HG03103 (cell line): Measurements from ENCODE around the gene HELZ.
A peak's percentile ranks its signal among the peaks of the same experiment; 100 is the strongest.
"Not testable (repeated sequence)": the region's sequence is repeated elsewhere in the genome, so short reads cannot be mapped to it uniquely, and the experiment has no call there.

Experiments
- ATAC-seq: cut with Tn5 transposase; IDR thresholded peaks from one replicate; pipeline ENCODE4 v1.9.1; 2021; ENCODE audit warnings: low read depth; ENCODE audit not compliant: unreplicated experiment

The HELZ gene

DNA sequence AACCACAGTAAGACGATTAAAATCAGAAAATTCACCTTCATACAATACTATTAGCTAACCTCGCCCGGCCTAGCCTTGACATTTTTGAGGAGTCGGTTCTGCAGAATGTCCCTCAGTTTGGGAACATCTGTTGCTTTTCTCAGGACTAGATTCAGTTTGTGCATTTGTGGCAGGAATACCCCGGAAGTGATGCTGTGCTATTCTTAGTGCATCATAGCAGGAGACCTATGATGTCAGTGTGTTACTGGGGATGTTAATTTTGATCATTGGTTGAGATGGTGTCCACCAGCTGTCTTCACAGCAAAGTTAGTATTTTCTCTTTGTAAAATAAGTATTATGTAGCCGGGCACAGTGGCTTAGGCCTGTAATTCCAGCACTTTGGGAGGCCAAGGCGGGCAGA is 21.5 kb upstream of the HELZ start:
- ATAC-seq = no peak

DNA sequence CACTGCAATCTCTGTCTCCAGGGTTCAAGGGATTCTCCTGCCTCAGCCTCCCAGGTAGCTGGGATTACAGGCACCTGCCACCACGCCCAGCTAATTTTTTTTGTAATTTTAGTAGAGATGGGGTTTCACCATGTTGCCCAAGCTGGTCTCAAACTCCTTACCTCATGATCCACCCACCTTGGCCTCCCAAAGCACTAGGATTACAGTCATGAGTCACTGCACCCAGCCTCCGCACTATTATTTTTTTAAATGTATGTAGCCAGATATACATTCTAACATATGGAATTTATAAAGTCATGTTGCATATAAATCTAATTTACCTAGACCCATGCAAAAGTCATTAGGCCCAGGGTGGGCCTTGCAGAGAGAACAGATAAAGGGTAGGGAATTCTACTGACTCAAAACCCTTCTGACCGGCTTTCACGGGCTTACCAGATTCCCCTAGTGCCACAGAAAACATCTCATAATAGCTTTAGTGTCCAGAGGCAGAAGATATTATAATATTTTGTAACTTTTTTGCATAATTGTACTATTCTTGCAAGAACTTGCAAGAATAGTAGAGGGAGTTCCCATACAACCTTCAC is 20.5 kb upstream of the HELZ start:
- ATAC-seq = no peak

DNA sequence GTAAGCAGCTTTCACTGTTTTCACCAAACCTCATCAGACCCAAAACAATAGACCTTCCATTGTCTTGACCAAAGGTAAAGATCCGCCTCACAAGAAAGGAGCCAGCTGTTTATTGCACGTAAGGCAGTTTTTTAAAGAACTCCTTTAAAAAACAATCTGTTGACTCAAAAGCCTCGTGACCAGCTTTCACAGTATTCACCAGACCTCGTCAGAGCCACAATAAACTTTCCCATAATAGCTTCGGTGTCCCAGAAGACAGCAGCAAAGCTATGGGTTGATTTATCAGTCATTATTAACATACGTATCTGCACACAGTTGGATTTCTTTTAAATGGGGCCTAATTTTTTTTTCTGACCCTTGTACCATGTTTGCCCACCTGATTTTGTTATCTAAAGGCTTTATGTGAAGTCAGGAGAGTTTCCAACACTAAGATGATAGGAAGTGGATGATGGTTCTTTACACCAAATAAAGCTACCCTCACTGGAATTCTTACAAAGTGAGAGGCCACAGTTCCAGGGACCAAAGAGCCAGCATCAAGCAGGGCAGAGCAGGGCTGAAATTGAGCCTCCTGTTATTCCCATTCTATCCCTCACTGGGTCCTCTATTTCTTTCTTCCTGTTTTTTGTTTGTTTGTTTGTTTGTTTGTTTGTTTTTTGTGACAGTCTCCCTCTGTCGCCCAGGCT is 17.6 kb upstream of the HELZ start:
- no peak for ATAC-seq

DNA sequence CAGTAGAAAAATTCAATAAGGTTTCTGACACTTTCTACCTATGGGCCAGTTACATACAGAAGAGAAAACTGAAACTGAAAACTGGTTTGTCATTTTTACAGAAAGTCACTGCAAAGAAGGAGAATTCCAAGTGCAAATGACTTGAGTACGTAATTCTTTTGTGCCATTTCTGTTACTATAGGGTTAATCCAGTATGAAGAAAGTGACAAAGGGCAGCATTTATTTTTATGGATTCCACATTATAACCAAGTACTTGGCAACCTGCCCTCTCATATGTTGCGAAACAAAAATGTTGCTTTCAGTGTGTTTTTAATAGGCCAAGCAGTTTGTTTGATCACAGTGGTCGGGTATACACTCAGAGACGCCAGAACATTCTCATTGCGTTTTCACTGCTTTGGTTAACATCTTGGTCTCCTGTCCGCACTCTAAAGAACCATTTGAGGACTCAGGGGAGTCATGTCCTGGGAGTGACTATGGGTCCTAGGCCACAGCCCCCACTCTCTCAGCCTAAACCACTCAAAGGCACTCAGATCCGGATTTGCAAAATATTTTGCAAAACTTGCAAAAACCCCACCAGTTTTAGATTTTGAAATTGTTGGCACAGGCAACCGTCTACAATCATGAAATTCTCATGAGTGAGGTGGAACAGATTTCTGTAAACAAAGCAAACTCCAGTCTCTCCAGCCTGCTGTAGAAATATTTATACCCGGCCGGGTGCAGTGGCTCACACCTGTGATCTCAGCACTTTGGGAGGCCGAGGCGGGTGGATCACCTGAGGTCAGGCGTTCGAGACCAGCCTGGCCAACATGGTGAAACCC is 15.4 kb upstream of the HELZ start:
- ATAC-seq = no peak

DNA sequence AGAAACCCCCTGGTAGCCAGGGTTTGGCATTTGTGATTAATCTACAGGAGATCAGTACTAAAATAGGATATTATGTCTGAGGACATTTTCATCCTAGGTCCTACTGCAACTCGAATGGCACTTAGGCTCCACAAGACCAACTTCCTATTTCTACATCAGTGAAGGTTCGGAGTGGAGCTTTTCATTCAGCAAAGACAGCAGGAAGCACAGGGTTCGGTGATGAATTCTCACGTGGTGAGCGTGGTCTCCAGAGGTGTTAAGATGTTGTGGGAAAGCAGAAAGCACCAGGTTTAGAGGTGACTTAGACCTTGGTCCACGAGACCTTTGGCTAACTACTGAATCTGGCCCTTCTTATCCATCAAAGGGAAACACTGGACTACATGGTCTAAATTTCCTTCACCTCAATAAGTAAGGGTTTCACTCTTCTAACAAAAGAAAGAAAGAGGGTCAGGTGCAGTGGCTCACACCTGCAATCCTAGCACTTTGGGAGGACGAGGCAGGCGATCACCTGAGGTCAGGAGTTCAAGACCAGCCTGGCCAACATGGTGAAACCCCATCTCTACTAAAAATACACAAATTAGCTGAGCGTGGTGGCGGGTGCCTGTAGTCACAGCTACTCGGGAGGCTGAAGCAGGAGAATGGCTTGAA is 13.9 kb upstream of the HELZ start:
- no peak for ATAC-seq

DNA sequence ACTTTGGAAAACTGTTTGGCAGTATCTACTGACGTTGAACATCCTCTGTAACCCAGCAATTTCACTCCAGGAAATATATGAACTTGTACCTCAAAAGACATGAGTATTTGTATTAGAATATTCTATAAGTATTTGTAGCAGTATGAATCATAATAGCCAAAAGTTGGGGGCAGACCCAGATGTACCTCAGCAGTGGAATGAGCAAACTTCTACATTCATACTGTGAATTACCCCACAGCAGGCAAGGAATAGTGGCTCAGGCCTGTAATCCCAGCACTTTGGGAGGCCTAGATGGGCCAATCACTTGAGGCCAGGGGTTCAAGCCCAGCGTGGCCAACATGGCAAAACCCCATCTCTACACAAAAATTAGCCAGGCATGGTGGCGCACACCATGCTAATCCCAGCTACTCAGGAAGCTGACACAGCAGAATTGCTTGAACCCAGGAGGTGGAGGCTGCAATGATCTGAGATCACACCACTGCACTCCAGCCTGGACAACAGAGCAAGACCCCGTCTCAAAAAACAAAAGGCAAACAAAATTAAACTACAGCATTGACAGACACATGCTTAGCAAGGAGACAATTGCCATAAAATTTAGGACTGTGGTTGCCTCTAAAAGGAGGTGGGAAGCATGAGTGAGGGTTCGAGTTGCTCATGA is 11.2 kb upstream of the HELZ start:
- no peak for ATAC-seq

DNA sequence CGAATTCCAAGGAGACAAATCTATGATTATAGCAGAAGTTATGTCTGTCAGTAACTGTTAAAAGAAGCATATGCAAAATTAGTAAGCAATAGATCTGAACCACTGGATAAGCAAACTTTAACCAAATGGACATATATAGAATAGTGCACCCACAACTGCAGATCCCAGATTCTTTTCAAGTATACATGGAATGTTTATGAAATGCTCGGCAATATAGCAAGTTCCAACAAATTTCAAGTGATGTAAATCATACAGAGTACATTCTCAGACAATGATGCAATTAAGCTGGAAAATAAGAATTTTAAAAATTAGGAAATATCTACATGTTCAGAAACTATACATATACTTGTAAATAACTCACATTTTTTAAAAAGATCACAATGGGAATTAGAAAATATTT is 8.4 kb upstream of the HELZ start:
- ATAC-seq = no peak

DNA sequence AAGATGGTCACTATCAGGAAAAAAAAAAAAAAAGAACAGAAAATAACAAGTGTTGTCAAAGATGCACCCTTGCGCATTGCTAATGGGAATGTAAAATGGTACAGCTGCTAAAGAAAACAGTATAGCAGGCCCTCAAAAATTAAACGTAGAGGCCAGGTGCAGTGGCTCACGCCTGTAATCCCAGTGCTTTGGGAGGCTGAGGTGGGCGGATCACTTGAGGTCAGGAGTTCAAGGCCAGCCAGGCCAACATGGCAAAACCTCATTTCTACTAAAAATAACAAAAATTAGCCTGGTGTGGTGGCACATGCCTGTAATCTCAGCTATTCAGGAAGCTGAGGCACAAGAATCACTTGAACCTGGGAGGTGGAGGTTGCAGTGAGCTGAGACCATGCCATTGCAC is 6.6 kb upstream of the HELZ start:
- not testable (repeated sequence) for ATAC-seq

DNA sequence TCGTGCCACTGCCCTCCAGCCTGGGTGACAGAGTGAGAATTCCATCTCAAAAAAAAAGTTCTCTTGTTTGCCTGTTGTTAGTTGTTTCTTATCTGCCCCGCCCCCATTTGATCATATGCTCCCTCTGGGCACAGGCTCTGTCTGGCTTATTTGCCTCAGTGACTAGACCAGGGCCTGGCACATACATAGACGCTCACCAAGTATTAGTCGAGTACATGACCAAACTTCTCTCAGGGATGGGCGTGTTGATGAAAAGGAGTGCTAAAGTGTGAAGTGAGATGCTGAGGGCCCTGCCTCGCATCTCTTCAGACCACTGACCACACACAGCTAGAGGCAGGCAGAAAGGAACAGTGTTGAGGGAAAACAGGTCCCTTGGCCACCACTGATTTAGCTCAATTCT is 3.3 kb upstream of the HELZ start:
- ATAC-seq = no peak

DNA sequence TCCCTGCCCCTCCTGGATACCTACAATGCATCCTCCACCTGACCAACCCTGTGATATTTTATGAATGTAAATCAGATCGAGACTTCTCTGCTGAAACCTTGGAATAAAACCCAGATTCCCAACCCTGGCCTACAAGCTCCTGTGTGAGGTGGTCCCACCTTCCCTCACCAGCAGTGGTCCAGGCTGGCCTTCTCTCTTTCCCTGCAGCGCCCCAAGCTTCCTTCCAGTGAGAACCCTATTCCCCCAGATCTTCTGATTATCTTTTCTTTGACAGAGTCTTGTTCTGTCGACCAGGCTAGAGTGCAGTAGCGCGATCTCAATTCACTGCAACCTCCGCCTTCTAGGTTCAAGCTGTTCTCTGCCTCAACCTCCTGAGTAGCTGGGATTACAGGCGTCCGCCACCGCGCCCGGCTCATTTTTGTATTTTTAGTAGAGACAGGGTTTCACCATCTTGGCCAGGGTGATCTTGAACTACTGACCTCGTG is 2.5 kb upstream of the HELZ start:
- ATAC-seq = no peak

DNA sequence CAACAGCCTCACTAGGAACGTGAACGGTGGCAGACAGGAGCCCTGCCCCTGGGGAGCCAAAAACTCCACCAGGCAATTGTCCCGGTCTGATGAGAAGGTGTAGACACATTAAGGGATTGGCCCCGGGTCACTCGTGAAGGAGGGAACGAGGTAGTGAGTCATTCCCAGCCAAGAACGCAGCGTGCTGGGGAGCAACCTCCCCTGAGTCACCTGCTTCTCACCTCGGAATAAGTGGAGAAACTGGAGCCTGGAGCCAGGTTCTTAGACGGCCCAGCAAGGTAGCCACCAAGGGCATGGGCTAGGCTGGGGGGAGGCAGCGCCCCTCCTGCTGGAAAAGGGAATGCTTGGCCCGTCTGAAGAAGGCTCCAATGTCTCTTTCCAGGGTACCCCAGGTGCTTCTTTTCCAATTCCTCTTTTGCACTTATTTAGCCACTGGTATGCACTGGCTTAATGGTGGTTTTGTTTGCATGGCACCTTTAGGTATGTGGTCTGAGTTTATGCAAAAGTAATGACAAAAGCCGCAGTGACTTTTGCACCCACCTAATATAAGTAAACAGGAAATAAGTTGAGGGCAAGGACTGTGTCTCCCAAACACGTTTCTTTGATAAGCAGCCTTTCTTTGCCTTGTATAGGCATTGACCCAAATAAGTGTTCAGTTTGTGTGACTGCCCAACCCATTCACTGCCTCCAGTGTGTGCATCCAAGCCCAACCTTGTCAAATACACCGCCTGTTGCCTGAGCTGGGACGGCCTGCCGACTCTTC is 1.8 kb upstream of the HELZ start:
- ATAC-seq = peak; percentile 37

DNA sequence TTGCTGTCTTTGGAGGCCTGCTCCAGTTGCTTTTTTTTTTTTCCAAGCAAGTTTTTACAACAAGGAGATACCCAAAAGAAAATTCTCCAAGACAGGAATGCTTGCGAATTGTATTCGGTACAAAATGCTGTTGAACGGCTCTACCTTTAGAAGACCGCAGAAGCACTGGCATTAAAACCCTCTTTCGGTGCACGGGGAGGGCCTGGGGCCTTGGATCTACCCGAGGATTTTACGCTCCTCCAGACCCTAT is 1.3 kb upstream of the HELZ start:
- no peak for ATAC-seq

DNA sequence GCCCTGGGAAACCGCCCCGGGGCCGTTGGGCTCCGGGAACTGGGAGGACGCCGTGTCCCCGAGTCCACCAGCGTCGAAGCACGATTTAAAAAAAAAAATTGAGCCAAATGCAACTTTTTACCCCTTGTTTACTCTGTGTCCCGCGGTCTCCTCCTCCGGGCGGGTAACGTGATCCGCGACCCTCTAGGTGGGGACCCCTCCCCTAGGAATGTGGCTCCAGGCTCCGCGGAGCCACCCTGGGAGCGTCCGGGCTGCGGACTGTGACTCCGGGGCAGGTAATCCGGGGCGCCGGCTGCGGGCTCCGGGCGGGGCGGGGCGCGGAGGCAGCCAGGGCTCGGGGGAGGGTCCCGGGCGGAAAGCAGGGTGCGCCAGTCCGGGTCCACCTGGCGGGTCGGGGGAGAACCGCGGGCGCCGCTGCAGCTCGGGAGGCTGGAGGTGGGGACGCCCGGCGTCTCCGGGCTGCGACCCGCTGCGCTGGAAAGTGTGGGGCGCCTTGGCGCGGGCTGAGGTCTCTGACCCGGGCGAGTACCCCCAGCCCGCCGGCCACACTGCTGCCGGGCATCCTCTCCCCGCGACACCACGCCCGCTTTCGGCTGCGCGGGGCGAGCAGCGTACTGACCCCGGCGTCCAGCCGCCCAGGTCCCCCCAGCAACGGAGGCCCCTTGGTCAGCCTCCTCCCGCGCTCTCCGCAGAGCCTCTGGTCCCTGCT is 852 bp upstream of the HELZ start:
- no peak for ATAC-seq

DNA sequence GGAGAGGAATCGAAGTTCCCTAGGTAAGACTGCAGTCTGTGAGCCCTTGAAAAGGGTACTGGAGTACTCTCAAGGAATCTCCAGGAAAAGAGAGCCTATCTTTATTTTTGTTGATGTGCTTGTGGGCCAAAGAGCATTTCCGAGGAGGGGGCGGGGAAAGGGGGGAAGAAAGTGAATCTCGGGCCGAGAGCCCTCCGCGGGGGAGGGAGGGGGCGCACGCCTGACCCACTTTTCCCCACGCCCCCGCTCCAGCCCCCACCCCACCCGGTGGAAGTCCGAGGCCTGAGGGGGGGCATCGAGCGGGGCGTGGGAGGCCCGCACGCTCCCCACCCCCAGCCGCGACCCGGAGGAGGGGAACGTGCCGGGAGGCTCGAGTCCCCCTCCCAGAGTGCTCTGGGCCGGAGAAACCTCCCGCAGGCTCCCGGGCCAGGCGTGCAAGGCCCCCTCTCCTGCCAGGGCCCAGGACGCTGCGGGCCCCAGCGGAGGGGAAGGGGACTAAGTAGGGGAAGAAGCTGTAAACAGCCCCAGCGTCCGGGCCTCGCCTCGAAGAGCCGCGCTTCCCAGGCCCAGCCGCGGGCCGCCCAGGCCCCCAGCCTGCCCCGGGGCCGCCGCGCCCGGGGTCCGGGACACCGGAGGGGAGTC is 444 bp downstream of the HELZ start:
- peak; percentile 15 for ATAC-seq

DNA sequence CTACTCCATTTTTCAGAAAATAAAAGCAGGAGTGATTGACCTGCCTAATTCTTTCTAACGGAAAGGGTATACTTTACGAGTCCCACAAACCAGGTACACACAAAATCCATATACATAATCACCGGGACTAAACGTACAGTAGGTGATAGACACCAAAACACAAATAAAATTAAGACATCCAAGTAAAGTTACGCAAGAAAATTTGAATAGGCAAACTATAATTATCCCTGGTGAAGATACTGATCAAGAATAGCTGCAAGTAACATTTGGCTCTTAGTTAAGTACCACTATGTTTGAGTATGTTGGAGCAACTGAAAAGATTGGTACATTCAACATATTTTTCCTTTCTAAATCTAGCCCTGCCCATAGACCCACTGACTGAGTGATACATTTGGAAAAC is 1.7 kb downstream of the HELZ start:
- no peak for ATAC-seq

DNA sequence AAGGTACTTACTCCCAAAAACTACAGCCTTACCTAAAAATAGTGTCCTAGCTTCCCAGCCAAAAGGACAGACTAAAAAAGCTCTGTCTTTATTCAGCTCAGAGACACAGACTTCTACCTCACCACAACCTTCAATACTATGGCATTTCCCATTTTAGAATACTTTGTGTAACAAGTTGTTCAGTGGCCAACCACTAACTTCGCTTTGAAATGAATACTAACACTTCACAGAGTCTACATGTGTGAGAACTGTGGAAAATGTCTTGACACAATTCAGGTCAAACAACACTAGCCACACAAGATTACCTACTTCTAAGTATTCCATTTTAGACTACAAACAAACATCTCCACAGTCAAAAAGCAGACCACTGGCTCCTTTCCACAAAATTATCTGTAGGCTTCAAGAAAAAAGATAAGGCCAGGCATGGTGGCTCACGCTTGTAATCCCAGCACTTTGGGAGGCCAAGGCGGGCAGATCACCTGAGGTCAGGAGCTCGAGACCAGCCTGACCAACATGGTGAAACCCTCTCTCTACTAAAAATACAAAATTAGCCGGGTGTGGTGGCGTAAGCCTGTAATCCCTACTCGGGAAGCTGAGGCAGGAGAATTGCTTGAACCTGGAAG is 3.2 kb downstream of the HELZ start:
- ATAC-seq = no peak

DNA sequence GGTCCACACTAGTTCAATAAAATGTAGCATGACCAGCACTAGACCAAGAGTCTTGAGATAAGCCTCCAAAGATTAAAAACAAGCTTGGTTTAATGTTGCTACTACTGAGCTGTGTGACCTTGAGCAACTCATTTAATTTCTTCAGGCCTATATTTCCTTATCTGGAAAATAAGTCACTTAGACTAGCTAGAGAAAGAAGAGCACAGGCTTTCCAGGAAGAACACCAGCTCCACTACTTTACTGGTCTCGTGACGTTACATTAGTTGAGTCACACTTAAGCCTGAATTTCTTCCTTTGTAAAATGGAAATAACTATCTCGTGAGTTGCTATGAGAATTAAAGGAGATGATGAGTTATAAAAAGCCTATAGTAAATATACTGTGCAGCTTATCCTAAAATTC is 5.4 kb downstream of the HELZ start:
- no peak for ATAC-seq

DNA sequence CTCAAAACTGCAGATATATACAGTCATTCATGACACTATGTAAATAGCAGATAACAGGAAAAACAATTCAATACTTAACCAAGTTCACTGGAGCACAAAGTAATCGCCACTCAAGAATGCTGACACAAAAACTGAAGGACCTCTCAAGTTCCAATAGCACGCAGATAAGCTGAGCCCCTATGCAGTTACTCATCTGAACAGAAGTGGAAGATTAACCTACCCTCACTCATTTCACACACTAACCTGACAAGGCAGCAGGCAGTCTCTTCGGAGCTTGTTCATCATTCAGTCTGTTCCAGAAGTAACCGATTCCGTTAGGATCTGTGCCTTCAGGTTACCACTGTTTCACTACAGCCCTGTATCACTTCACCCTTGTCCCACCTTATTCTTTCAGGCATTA is 6.0 kb downstream of the HELZ start:
- ATAC-seq = no peak

DNA sequence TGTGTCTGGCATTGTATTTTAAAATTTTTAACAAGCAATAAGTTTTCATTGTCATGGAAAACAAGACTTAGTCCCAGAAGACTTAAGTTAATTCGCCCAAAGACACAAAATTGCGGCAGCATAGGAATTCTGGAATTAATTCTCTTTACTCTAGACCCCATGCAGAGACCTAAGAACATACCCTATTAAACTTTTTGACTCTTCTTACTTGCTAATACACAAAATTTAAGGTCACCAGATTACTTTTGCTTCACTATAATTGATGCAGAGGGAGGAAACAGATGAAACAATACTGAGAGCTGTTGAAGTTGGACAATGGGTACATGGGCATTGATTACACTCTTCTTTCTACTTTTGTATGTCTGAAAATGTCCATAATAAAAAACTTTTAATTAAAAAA is 12.6 kb downstream of the HELZ start:
- no peak for ATAC-seq
